SU-DHL-6 (cell line): ENCODE data around the gene CNDP1.

Experiments
- H2AFZ ChIP-seq: fragments of 200-600 bp; sonication (generic); 2 replicates; pipeline ENCODE4 v1.6.1; 2014; ENCODE audit warnings: low read depth, mild to moderate bottlenecking, moderate library complexity, mixed read lengths, antibody characterized with exemption, low read length; ENCODE audit not compliant: severe bottlenecking
- H3F3A ChIP-seq: fragments of 200-600 bp; shearing (Covaris generic); 2 replicates; pipeline ENCODE4 v1.6.0; 2016; ENCODE audit warnings: antibody characterized with exemption, mild to moderate bottlenecking; ENCODE audit not compliant: insufficient read depth
- H3K27ac ChIP-seq: fragments of 200-600 bp; sonication (generic); 2 replicates; pipeline ENCODE4 v1.5.1; 2016; ENCODE audit warnings: low read depth, mild to moderate bottlenecking, low read length, moderate library complexity, mixed read lengths
- H3K27me3 ChIP-seq: fragments of 200-600 bp; sonication (generic), shearing (Covaris generic); 2 replicates; pipeline ENCODE4 v1.6.0; 2014; ENCODE audit warnings: mild to moderate bottlenecking, low read length
- H3K36me3 ChIP-seq: fragments of 200-600 bp; sonication (generic); 2 replicates; pipeline ENCODE4 v1.6.1; 2014; ENCODE audit warnings: mild to moderate bottlenecking, low read length, mixed read lengths
- H3K4me2 ChIP-seq: fragments of 300-600, 200-600 bp; shearing (Covaris generic), sonication (generic); 2 replicates; pipeline ENCODE4 v1.6.0; 2014; ENCODE audit warnings: low read length, low read depth, mild to moderate bottlenecking; ENCODE audit not compliant: poor library complexity, severe bottlenecking
- H3K4me3 ChIP-seq: fragments of 200-600 bp; sonication (generic); 2 replicates; pipeline ENCODE4 v1.5.1; 2014; ENCODE audit warnings: antibody characterized with exemption, low read length, mild to moderate bottlenecking, mixed read lengths; ENCODE audit not compliant: insufficient read depth, poor library complexity, severe bottlenecking
- H3K79me2 ChIP-seq: fragments of 200-600 bp; sonication (generic); 2 replicates; pipeline ENCODE4 v1.6.1; 2014; ENCODE audit warnings: mild to moderate bottlenecking, low read length, moderate library complexity; ENCODE audit not compliant: insufficient read depth
- H3K9ac ChIP-seq: fragments of 200-600 bp; sonication (generic); 2 replicates; pipeline ENCODE4 v1.7.0; 2014; ENCODE audit warnings: mild to moderate bottlenecking, low read length
- H3K9me2 ChIP-seq: fragments of 200-600 bp; sonication (generic); replicated peaks from 2 replicates; pipeline ENCODE4 v1.6.1; 2014; ENCODE audit warnings: low read length; ENCODE audit not compliant: insufficient read depth
- H3K9me3 ChIP-seq: fragments of 200-600 bp; sonication (generic); 2 replicates; pipeline ENCODE4 v1.6.1; 2014; ENCODE audit warnings: low read length, mixed read lengths; ENCODE audit not compliant: insufficient read depth
- H4K20me1 ChIP-seq: fragments of 200-600 bp; sonication (generic); 2 replicates; pipeline ENCODE4 v1.6.1; 2014; ENCODE audit warnings: low read depth, mild to moderate bottlenecking, antibody characterized with exemption, low read length, moderate library complexity, mixed read lengths
- EZH2phosphoT487 ChIP-seq: fragments of 200-600 bp; sonication (generic), shearing (Covaris generic); conservative IDR thresholded peaks from 2 replicates; pipeline ENCODE4 v1.6.1; 2018; ENCODE audit warnings: mild to moderate bottlenecking, antibody characterized with exemption, low read length, moderate library complexity, mixed read lengths
- TF ChIP-seq, protein P1 (sequence below): fragments of 200-600 bp; sonication (generic); IDR thresholded peaks from one replicate; pipeline ENCODE4 v1.5.1; 2017; ENCODE audit warnings: antibody characterized with exemption, mild to moderate bottlenecking, low read length, moderate library complexity; ENCODE audit not compliant: insufficient read depth, poor library complexity, severe bottlenecking

CNDP1 gene

DNA sequence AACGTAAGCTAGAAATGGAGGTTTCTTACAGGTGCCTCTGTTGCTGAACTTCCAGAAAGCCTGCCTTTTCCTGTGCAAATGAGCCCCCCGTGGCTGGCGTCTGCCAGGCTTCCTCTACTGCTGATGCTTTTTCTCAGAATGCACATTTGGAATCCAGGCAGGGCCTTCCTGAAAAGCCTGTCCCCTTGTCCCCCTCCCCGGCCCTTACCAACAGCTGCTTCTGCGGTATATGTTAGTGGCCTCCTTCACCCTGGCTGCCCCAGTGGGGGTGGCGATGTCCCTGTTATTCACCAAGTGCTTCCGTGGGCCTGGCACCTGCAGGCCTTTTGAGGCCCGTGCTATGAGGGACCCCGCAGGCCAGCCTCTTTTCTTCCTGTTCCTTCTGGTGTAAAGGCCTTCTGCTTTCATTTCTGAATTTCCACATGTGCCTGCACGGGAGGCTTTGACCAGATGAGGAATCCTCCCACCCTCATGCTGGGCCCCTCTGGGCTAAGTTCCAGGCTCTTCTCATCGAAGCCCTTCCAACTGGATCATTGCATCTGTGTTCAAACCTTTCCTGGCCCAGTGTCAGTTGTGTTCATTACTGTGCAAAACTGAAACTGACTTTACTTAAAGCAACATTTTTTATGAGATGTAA, 27.7 kb upstream of the CNDP1 start:
- Histone ChIP-seq H3K79me2 (peaks cover 9% of the 10 kb centered on the region; the same call in 1 of the 2 replicates), H3K9me3 (no peaks in the 10 kb centered on the region), H3K27me3 (no peaks in the 10 kb centered on the region), H3F3A (no peaks in the 10 kb centered on the region), H3K9ac (no peak overlapping the region), H3K36me3 (peaks cover 26% of the 10 kb centered on the region), H3K27ac (no peak overlapping the region), H3K4me3 (no peak overlapping the region), H3K4me2 (no peak overlapping the region), H4K20me1 (0 out of 2 replicates have a peak, but pooled peaks cover 5% of the 10 kb centered on the region), H2AFZ (no peak overlapping the region), H3K9me2 (no peaks in the 10 kb centered on the region)
- TF ChIP-seq, protein P1, sequence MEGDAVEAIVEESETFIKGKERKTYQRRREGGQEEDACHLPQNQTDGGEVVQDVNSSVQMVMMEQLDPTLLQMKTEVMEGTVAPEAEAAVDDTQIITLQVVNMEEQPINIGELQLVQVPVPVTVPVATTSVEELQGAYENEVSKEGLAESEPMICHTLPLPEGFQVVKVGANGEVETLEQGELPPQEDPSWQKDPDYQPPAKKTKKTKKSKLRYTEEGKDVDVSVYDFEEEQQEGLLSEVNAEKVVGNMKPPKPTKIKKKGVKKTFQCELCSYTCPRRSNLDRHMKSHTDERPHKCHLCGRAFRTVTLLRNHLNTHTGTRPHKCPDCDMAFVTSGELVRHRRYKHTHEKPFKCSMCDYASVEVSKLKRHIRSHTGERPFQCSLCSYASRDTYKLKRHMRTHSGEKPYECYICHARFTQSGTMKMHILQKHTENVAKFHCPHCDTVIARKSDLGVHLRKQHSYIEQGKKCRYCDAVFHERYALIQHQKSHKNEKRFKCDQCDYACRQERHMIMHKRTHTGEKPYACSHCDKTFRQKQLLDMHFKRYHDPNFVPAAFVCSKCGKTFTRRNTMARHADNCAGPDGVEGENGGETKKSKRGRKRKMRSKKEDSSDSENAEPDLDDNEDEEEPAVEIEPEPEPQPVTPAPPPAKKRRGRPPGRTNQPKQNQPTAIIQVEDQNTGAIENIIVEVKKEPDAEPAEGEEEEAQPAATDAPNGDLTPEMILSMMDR = no peak
- TF ChIP-seq EZH2phosphoT487 = no peak

- Histone ChIP-seq H3K79me2 (peaks cover 4% of the 10 kb centered on the region; the same call in 1 of the 2 replicates), H3K9me3 (no peaks in the 10 kb centered on the region), H3K4me2 (no peak overlapping the region), H4K20me1 (0 out of 2 replicates have a peak, but pooled peaks cover 5% of the 10 kb centered on the region), H3F3A (no peaks in the 10 kb centered on the region), H2AFZ (no peak overlapping the region), H3K27me3 (no peaks in the 10 kb centered on the region), H3K4me3 (no peak overlapping the region), H3K36me3 (peaks cover 22% of the 10 kb centered on the region), H3K9ac (no peak overlapping the region), H3K9me2 (no peaks in the 10 kb centered on the region), H3K27ac (no peak overlapping the region)
- TF ChIP-seq EZH2phosphoT487 = no peak
- TF ChIP-seq, protein P1 = no peak
Measured at GRCh38 chr18:74507097-74507881, 27.0 kb upstream of the CNDP1 start.

DNA sequence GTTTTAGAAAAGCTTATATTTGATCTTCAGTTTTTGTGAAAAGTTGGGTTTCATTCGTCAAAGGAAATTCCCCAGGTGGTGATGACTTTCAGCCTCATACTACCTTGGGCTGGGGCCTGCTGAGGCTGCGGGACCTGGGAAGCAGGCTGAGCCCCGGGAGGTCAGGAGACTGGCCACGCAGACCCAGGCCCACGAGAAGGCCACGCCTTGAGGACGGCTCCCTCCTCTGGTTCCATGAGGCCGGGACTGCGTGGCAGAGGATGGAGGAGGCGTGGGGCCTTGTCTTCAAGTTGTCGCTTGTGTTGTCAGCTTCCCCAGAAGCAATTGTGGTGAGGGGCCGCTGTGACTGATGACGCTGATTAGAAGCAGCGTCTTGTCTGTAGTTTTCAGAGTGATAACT, 26.4 kb upstream of the CNDP1 start:
- peaks cover 16% of the 10 kb centered on the region for H3K36me3 ChIP-seq
- no peaks in the 10 kb centered on the region for H3F3A ChIP-seq
- no peaks in the 10 kb centered on the region for H3K9me3 ChIP-seq
- H3K27me3 ChIP-seq = no peaks in the 10 kb centered on the region
- H2AFZ ChIP-seq = no peak overlapping the region
- H3K27ac ChIP-seq = no peak overlapping the region
- H3K9me2 ChIP-seq = no peaks in the 10 kb centered on the region
- H3K4me3 ChIP-seq = no peak overlapping the region
- no peaks in the 10 kb centered on the region for H3K79me2 ChIP-seq
- H4K20me1 ChIP-seq = 0 out of 2 replicates have a peak, but pooled peaks cover 5% of the 10 kb centered on the region
- H3K4me2 ChIP-seq = no peak overlapping the region
- no peak overlapping the region for H3K9ac ChIP-seq
- no peak for TF ChIP-seq EZH2phosphoT487
- TF ChIP-seq, protein P1 = no peak
